HepG2 (cell line): ENCODE data around the gene TUBA4B. TPM values are rescaled to one million over a fixed set of nuclear protein-coding genes. Genes with fewer than 3 reads are reported as not detected.

Experiments
- ARHGAP35 ChIP-seq: sonication (generic); formaldehyde crosslinking; IDR thresholded peaks from 2 replicates; pipeline ENCODE4 v1.9.0; 2022; ENCODE audit warnings: mild to moderate bottlenecking, inconsistent platforms, moderate library complexity, missing genetic modification reagents, borderline replicate concordance
- ARNTL ChIP-seq: sonication (generic); formaldehyde crosslinking; IDR thresholded peaks from 2 replicates; pipeline ENCODE4 v1.4.0; 2020; ENCODE audit warnings: mild to moderate bottlenecking, missing genetic modification reagents
- CBFB ChIP-seq: sonication (generic); formaldehyde crosslinking; IDR thresholded peaks from 2 replicates; pipeline ENCODE4 v1.4.0; 2020; ENCODE audit warnings: missing genetic modification reagents
- EHMT2 ChIP-seq: fragments of 200-600 bp; sonication (generic); IDR thresholded peaks from 2 replicates; pipeline ENCODE4 v1.7.0; 2017; ENCODE audit warnings: antibody characterized with exemption, low read depth, low read length, borderline replicate concordance
- GFI1 ChIP-seq: sonication (generic); formaldehyde crosslinking; IDR thresholded peaks from 2 replicates; pipeline ENCODE4 v1.5.0; 2020; ENCODE audit warnings: missing genetic modification reagents, mild to moderate bottlenecking, borderline replicate concordance
- GTF2F1 ChIP-seq: fragments of 150-350 bp; IDR thresholded peaks from 2 replicates; pipeline ENCODE4 v1.6.1; 2014; ENCODE audit warnings: low read length
- HMGA1 ChIP-seq: sonication (generic); formaldehyde crosslinking; conservative IDR thresholded peaks from 2 replicates; pipeline ENCODE4 v1.4.0; 2020; ENCODE audit warnings: missing genetic modification reagents
- MIXL1 ChIP-seq: IDR thresholded peaks from 2 replicates; pipeline ENCODE4 v1.6.1; 2016
- RORA ChIP-seq: sonication (generic); formaldehyde crosslinking; IDR thresholded peaks from 2 replicates; pipeline ENCODE4 v1.5.0; 2020; ENCODE audit warnings: mild to moderate bottlenecking, missing genetic modification reagents, moderate library complexity
- SP2 ChIP-seq: sonication (generic); formaldehyde crosslinking; IDR thresholded peaks from 2 replicates; pipeline ENCODE4 v1.5.1; 2020; ENCODE audit warnings: mild to moderate bottlenecking, missing genetic modification reagents
- SSRP1 ChIP-seq: IDR thresholded peaks from 2 replicates; pipeline ENCODE4 v1.6.1; 2016; ENCODE audit warnings: control low read depth
- ZKSCAN5 ChIP-seq: sonication (generic); formaldehyde crosslinking; IDR thresholded peaks from 2 replicates; pipeline ENCODE4 v1.5.1; 2020; ENCODE audit warnings: mild to moderate bottlenecking, missing genetic modification reagents
- ZNF883 ChIP-seq: sonication (generic); formaldehyde crosslinking; IDR thresholded peaks from 2 replicates; pipeline ENCODE4 v1.5.1; 2020; ENCODE audit warnings: mild to moderate bottlenecking, missing genetic modification reagents; ENCODE audit errors: not compliant biosample characterization
- polyA plus RNA-seq, 8 experiments: library from polyadenylated mRNA; depleted of rRNA in 3 of 8; stranded (reverse) in 7 of 8; unstranded in 1 of 8; fragments of >200 nt; fragmentation: Illumina TruSeq in 4 of 8; extraction: Trizol in 4 of 8; gene quantifications; 2 replicates each; pipeline versions ENCODE4 v1.2.1 to v1.2.3, GENCODE V29; 2011 to 2016; ENCODE audit warnings: low read depth in 4 of 8, missing spikeins in 1 of 8, mixed read lengths in 1 of 8; ENCODE audit not compliant: insufficient read depth in 1 of 8
- total RNA-seq, 5 experiments: library from RNA; depleted of rRNA; stranded (reverse); fragments of >200 nt; fragmentation: Illumina TruSeq; extraction: Trizol; gene quantifications; 2 replicates each; pipeline ENCODE4 v1.2.3, GENCODE V29; 2016; ENCODE audit warnings: low read depth in 1 of 5
- TF ChIP-seq, protein P1 (sequence below): IDR thresholded peaks from 2 replicates; pipeline ENCODE4 v1.6.1; 2016; ENCODE audit warnings: missing biosample characterization, missing genetic modification reagents, low read depth
- TF ChIP-seq, protein P2 (sequence below): sonication (generic); formaldehyde crosslinking; IDR thresholded peaks from 2 replicates; pipeline ENCODE4 v1.4.0; 2020; ENCODE audit warnings: mild to moderate bottlenecking, missing genetic modification reagents
- TF ChIP-seq, protein P3 (sequence below): sonication (generic); formaldehyde crosslinking; IDR thresholded peaks from 2 replicates; pipeline ENCODE4 v1.5.1; 2020; ENCODE audit warnings: missing genetic modification reagents, mild to moderate bottlenecking, borderline replicate concordance

TUBA4B gene
- total and polyA plus RNA-seq, 2 of the 13 experiments (the other 11 are each of a cell fraction or from before 2014, with no cell fraction given) = 0.18 to 0.22 TPM

DNA sequence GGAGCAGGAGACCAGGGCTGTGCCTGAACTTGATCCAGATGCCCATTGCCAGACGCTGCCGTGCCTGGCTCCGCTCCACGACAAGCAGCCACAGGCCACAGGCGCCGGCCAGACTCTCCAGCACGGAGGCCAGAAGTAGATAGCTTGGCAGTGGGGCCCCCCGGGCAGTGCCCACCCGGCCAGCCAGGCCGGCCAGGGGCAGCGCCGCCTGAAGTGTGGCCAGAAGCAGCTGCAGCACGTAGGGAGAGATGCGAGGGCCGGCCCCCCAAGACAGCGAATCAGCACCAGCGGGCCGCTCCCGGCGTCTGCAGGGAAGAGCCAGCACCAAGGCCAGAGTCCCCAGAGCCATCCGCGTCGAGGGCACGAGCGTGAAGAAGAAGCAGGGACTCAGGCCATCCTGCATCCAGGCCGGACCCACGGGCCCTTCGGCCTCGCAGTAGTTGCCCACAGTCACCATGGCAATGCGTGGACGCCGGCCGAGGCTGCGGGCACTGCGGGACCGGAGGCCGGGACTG is 34.8 kb upstream of the TUBA4B start (continued):
- no peak for TF ChIP-seq ZKSCAN5
- TF ChIP-seq, protein P1, sequence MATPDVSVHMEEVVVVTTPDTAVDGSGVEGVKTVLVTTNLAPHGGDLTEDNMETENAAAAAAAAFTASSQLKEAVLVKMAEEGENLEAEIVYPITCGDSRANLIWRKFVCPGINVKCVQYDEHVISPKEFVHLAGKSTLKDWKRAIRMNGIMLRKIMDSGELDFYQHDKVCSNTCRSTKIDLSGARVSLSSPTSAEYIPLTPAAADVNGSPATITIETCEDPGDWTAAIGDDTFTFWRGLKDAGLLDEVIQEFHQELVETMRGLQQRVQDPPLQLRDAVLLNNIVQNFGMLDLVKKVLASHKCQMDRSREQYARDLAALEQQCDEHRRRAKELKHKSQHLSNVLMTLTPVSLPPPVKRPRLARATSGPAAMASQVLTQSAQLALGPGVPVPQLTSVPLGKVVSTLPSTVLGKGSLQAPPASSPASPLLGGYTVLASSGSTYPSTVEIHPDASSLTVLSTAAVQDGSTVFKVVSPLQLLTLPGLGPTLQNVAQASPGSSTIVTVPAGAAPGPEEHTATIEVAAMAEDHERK (CRISPR knock-in tag) = no peak
- TF ChIP-seq EHMT2 = no peak
- no peak for TF ChIP-seq ARHGAP35 (CRISPR knock-in tag)
- TF ChIP-seq CBFB (CRISPR knock-in tag) = no peak
- TF ChIP-seq HMGA1 (CRISPR knock-in tag) = no peak
- 0 out of 2 replicates have a peak, but pooled peaks have one; percentile 63 for TF ChIP-seq RORA (CRISPR knock-in tag)
- TF ChIP-seq SP2 (CRISPR knock-in tag) = no peak
- TF ChIP-seq, protein P2, sequence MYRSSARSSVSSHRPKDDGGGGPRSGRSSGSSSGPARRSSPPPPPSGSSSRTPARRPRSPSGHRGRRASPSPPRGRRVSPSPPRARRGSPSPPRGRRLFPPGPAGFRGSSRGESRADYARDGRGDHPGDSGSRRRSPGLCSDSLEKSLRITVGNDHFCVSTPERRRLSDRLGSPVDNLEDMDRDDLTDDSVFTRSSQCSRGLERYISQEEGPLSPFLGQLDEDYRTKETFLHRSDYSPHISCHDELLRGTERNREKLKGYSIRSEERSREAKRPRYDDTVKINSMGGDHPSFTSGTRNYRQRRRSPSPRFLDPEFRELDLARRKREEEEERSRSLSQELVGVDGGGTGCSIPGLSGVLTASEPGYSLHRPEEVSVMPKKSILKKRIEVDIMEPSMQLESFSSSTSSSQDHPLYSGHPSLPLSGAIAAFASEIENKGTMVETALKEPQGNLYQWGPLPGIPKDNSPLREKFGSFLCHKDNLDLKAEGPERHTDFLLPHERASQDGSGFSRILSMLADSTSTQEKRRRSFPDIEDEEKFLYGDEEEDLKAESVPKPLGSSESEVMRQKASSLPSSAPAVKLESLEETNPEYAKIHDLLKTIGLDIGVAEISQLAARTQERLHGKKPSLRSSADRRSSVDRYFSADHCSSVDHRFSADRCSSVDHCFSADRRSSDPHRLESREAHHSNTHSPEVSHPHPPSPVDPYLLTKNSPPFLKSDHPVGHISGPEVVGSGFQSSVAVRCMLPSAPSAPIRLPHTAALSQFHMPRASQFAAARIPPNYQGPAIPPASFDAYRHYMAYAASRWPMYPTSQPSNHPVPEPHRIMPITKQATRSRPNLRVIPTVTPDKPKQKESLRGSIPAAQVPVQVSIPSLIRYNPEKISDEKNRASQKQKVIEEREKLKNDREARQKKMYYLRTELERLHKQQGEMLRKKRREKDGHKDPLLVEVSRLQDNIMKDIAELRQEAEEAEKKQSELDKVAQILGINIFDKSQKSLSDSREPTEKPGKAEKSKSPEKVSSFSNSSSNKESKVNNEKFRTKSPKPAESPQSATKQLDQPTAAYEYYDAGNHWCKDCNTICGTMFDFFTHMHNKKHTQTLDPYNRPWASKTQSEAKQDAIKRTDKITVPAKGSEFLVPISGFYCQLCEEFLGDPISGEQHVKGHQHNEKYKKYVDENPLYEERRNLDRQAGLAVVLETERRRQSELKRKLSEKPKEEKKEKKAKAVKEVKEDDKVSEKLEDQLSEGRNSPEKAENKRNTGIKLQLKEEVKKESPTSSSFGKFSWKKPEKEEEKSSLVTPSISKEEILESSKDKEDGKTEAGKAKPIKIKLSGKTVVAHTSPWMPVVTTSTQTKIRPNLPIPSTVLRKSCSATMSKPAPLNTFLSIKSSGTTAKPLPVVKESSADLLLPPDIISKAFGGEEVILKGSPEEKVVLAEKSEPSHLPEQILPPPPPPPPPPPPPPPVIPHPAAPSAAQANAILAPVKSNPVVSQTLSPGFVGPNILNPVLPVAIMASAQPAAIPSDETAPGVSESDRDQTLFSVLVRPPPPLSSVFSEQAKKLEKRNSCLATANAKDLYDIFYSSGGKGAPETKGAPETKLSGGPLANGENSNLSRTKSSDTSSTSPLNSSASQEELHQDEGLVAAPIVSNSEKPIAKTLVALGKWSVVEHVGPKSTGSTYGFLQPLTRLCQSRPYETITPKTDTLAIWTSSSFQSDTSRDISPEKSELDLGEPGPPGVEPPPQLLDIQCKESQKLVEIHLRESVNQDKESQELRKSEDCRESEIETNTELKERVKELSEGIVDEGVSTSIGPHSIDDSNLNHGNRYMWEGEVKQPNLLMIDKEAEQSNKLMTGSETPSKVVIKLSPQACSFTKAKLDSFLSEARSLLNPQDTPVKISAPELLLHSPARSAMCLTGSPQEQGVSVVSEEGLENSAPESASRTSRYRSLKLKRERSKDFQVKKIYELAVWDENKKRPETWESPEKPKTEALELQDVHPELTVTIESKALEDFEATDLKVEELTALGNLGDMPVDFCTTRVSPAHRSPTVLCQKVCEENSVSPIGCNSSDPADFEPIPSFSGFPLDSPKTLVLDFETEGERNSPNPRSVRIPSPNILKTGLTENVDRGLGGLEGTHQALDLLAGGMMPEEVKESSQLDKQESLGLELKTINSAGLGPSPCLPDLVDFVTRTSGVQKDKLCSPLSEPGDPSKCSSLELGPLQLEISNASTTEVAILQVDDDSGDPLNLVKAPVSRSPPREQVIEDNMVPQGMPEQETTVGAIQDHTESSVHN (CRISPR knock-in tag) = no peak
- TF ChIP-seq, protein P3, sequence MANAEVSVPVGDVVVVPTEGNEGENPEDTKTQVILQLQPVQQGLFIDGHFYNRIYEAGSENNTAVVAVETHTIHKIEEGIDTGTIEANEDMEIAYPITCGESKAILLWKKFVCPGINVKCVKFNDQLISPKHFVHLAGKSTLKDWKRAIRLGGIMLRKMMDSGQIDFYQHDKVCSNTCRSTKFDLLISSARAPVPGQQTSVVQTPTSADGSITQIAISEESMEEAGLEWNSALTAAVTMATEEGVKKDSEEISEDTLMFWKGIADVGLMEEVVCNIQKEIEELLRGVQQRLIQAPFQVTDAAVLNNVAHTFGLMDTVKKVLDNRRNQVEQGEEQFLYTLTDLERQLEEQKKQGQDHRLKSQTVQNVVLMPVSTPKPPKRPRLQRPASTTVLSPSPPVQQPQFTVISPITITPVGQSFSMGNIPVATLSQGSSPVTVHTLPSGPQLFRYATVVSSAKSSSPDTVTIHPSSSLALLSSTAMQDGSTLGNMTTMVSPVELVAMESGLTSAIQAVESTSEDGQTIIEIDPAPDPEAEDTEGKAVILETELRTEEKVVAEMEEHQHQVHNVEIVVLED (CRISPR knock-in tag) = no peak
- TF ChIP-seq SSRP1 = peak; percentile 53; the same call in 1 of the 2 replicates
- TF ChIP-seq GFI1 (CRISPR knock-in tag) = no peak
- no peak for TF ChIP-seq MIXL1 (CRISPR knock-in tag)
- no peak for TF ChIP-seq ARNTL
- TF ChIP-seq ZNF883 (CRISPR knock-in tag) = no peak
- TF ChIP-seq GTF2F1 = no peak
